Ascending aorta (tissue), 2 donors: ENCODE data around the gene SIRT7. TPM values are rescaled to one million over a fixed set of nuclear protein-coding genes. Genes with fewer than 3 reads are reported as not detected.
A peak's percentile ranks its signal among the peaks of the same experiment; 100 is the strongest.

ENCODE experiments used
- DNase-seq, 2 donors: peaks; one replicate each; pipeline ENCODE4 v3.0.0-alpha.2; 2019; ENCODE audit warnings: low spot score in 2 of 2
- H3K27ac ChIP-seq, 2 donors: fragments of 200-600 bp; sonication (generic); one replicate each; pipeline ENCODE4 v1.5.1; 2016 to 2017; ENCODE audit warnings: mild to moderate bottlenecking in 1 of 2
- H3K27me3 ChIP-seq: fragments of 200-600 bp; sonication (generic); one replicate; pipeline ENCODE4 v1.5.1; 2017
- H3K36me3 ChIP-seq, 2 donors: fragments of 200-600 bp; sonication (generic); one replicate each; pipeline ENCODE4 v1.5.1; 2016
- H3K4me1 ChIP-seq, 2 donors: fragments of 200-600 bp; sonication (generic); one replicate each; pipeline ENCODE4 v1.5.1; 2016 to 2017; ENCODE audit warnings: mild to moderate bottlenecking in 1 of 2
- H3K4me3 ChIP-seq, 2 donors: fragments of 200-600 bp; sonication (generic); one replicate each; pipeline ENCODE4 v1.5.1; 2016 to 2017; ENCODE audit warnings: mild to moderate bottlenecking in 1 of 2
- H3K9me3 ChIP-seq, 2 donors: fragments of 200-600 bp; sonication (generic); one replicate each; pipeline ENCODE4 v1.5.1; 2016
- intact Hi-C: fragments of 100-400 bp; cut with DNase I; formaldehyde crosslinking; loops from one replicate; pipeline ENCODE4 v1.15.1; 2023
- total RNA-seq: library from RNA; depleted of rRNA; stranded (reverse); fragments of >200 nt; gene quantifications from one replicate; pipeline ENCODE4 v1.1.0, GENCODE V29; 2016
- TF ChIP-seq, protein P1 (sequence below), 3 experiments: fragments of 200-600 bp in 2 of 3; fragments of 450-650 bp in 1 of 3; sonication (generic) in 2 of 3; IDR thresholded peaks; one replicate each; pipeline ENCODE4 v1.5.1; 2016 to 2019; ENCODE audit warnings: antibody characterized with exemption in 3 of 3, mild to moderate bottlenecking in 1 of 3, moderate library complexity in 1 of 3

The SIRT7 gene
- total RNA-seq, 1 donor from 2014 or later = 32.6 TPM

DNA sequence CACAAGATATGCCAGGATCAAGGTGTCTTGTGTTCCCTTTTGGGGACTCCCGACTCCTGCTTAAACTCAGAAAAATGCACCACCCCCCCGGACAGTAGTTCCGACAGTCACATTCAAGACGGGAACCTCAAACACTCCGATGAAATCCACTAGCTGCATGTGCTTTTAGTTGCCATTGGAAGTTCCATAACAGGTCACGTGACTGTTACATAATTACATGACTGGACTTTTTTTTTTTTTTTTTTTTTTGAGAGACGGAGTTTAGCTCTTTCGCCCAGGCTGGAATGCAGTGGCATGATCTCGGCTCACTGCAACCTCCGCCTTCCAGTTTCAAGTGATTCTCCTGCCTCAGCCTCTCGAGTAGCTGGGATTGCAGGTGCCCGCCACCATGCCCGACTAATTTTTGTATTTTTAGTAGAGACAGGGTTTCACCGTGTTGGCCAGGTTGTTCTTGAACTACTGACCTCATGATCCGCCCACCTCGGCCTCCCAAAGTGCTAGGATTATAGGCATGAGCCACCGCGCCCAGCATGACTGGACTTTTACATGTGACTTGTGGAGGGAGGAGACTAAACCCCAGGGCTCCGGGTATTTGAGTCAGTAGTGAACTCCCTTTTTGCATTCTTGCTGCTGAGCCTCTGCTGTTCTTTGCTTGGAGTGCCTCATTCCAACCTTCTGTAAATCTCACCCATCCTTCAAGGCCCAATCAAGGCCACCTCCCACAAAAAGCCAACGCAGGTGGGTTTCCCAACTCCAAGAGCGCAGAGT is 1.6 kb downstream of the SIRT7 start:
- Histone ChIP-seq H3K27ac (no peak overlapping the region), H3K4me1 (peaks cover 11 to 18% of the 10 kb centered on the region in 2 donors), H3K9me3 (no peaks in the 10 kb centered on the region), H3K27me3 (no peaks in the 10 kb centered on the region), H3K36me3 (peaks cover 31 to 50% of the 10 kb centered on the region in 2 donors), H3K4me3 (peak overlapping the region in 1 of 2 donors; percentile 100)
- intact Hi-C loops = no loop called here
- no peak for DNase-seq
- TF ChIP-seq, protein P1, sequence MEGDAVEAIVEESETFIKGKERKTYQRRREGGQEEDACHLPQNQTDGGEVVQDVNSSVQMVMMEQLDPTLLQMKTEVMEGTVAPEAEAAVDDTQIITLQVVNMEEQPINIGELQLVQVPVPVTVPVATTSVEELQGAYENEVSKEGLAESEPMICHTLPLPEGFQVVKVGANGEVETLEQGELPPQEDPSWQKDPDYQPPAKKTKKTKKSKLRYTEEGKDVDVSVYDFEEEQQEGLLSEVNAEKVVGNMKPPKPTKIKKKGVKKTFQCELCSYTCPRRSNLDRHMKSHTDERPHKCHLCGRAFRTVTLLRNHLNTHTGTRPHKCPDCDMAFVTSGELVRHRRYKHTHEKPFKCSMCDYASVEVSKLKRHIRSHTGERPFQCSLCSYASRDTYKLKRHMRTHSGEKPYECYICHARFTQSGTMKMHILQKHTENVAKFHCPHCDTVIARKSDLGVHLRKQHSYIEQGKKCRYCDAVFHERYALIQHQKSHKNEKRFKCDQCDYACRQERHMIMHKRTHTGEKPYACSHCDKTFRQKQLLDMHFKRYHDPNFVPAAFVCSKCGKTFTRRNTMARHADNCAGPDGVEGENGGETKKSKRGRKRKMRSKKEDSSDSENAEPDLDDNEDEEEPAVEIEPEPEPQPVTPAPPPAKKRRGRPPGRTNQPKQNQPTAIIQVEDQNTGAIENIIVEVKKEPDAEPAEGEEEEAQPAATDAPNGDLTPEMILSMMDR (IDR thresholded peaks at IDR 0.05) = no peak

DNA sequence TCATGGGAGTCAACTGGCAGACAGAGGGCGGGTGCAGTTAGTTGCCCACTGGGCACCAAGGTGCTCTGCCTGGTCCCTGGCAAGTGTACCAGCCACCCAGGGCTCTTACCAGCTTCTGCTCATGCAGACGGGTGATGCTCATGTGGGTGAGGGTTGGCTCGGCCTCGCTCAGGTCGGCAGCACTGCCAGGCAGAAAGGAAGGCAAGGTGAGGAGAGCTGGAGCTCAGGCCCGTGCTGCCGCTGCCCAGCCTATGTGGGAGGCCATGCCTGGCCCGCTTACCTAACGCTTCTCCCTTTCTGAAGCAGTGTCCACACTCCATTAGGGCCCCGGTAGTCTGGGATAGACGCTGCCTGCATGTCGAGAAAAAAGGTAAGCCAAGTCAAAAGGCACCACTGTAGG is 2.6 kb downstream of the SIRT7 start:
- no peak overlapping the region for H3K4me3 ChIP-seq
- no peak for DNase-seq
- no peaks in the 10 kb centered on the region for H3K9me3 ChIP-seq
- peaks cover 27 to 40% of the 10 kb centered on the region in 2 donors for H3K36me3 ChIP-seq
- H3K27ac ChIP-seq = no peak overlapping the region
- H3K4me1 ChIP-seq = peaks cover 11 to 16% of the 10 kb centered on the region in 2 donors
- TF ChIP-seq, protein P1 (IDR thresholded peaks at IDR 0.05) = no peak
- H3K27me3 ChIP-seq = no peaks in the 10 kb centered on the region
- intact Hi-C loops = no loop called here

DNA sequence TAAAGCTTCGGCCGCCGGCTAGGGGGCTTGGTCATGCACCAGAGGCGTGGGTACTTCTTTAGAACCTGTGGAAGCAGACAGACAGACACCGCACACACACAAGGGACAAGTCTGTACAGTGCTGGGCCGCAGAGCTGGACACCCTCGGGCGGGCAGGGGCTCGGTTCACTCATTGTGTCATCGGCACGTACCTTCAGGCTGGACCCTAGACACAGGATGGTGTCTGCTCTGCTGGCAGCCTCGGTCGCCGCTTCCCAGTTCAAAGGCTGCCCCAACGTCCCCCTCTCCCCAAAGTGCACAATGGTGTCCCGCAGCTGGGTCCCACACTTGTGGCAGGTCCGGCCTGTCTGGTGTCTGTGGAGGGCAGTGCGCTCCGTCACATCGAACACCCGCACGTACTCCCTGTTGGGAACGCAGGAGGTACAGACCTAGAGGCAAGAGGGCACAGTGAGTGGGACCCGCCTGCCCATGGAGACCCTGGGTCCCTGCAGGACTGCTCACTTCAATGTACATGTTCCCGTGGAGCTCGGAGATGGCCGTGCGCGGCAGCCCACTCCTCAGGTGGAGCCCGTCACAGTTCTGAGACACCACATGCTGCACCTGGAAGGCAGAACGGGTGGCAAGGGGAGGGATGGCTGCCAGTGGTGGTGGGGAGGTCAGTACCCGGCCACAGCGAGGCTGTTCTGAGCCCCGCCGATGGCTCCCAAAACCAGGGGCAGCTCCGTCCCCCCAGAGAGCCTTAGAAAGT is 3.7 kb downstream of the SIRT7 start:
- no peaks in the 10 kb centered on the region for H3K27me3 ChIP-seq
- H3K27ac ChIP-seq = no peak overlapping the region
- peaks cover 22 to 37% of the 10 kb centered on the region in 2 donors for H3K36me3 ChIP-seq
- H3K4me3 ChIP-seq = no peak overlapping the region
- DNase-seq = no peak
- H3K9me3 ChIP-seq = no peaks in the 10 kb centered on the region
- intact Hi-C loops = loop anchor here (5.0 kb wide), 1 partner anchor 108 kb away; the partner anchor contains the start of genes CENPX and LRRC45
- TF ChIP-seq, protein P1 (IDR thresholded peaks at IDR 0.05) = no peak
- H3K4me1 ChIP-seq = peaks cover 13 to 23% of the 10 kb centered on the region in 2 donors

DNA sequence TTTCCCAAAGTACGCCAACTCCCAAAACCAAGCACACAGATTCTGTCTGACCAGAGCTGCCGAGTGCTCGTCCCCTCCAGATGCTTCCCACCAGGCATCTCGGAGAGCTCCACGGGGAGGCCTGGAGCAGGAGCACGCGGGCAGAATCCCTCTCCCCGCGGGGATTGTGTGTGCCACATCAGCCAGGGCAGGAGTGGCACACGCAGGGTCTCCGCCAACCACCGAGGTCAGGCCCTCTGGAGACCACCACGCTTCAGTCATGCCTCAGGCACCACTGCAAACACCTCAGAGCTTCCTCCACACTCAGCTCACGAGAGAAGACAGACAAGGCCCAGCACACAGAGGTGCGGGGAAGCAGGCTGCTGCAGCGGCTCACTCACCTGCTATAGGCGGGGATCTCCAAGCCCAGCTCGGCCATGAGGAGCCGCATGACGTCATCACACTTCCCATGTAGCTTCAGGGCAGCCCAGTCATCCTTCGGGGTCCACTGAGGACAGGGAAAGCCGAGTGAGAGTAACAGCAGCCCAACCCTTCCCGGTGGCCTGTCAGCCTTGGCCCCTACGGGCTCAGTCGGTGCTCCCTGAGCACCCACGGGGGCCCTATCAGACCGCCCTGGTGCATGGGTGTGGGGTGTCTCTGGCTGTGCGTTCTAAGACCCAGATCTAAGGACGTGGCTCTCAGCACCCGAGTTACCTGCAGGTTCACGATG is 4.4 kb downstream of the SIRT7 start:
- Histone ChIP-seq H3K36me3 (peaks cover 22 to 44% of the 10 kb centered on the region in 2 donors), H3K4me3 (no peak overlapping the region), H3K27ac (no peak overlapping the region), H3K4me1 (peaks cover 13 to 22% of the 10 kb centered on the region in 2 donors), H3K27me3 (no peaks in the 10 kb centered on the region), H3K9me3 (no peaks in the 10 kb centered on the region)
- TF ChIP-seq, protein P1 (IDR thresholded peaks at IDR 0.05) = no peak
- DNase-seq = no peak
- intact Hi-C loops = loop anchor here (5.0 kb wide), 1 partner anchor 109 kb away; the partner anchor contains the start of genes CENPX and LRRC45
